Measurements from ENCODE around the gene CHN1.

The CHN1 gene

DNA sequence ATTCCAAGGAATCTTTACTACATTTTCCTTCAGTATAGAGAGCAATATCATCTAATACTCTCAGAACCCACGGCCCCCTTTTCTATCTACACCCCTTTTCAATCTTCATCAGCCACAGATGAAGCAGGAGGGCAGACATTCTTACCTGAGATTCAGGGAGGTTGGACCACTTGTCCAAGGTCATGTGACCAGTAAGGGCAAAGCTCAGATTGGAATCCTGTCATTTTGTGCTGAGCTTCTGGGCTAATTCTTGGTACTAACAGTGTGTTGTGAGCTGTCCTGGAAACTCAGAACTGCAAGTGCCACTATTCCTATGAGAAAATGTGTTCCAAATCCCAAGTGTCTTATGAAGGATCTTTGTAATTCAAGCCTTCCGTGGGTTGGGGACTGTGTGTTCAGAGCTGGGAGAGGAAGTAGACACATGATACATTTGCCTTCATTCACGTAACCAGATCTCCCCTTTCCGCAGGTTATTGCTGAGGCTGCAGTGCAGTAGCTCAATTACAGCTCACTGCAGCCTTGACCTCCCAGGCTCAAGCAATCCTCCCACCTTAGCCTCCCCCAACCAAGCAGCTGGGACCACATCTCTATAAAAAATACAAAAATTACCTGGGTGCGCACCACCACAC lies 244.2 kb downstream of the CHN1 start:
- TF ChIP-seq, protein P1, sequence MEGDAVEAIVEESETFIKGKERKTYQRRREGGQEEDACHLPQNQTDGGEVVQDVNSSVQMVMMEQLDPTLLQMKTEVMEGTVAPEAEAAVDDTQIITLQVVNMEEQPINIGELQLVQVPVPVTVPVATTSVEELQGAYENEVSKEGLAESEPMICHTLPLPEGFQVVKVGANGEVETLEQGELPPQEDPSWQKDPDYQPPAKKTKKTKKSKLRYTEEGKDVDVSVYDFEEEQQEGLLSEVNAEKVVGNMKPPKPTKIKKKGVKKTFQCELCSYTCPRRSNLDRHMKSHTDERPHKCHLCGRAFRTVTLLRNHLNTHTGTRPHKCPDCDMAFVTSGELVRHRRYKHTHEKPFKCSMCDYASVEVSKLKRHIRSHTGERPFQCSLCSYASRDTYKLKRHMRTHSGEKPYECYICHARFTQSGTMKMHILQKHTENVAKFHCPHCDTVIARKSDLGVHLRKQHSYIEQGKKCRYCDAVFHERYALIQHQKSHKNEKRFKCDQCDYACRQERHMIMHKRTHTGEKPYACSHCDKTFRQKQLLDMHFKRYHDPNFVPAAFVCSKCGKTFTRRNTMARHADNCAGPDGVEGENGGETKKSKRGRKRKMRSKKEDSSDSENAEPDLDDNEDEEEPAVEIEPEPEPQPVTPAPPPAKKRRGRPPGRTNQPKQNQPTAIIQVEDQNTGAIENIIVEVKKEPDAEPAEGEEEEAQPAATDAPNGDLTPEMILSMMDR (IDR thresholded peaks at IDR 0.05; ENCODE audit: low read depth, low read length) = no peak
- no peak overlapping the region for H3K4me3 ChIP-seq (ENCODE audit: low read depth, low read length)

GRCh38 chr2:174759381-174760065 lies 245.7 kb downstream of the CHN1 start:
- TF ChIP-seq, protein P1 (IDR thresholded peaks at IDR 0.05; ENCODE audit: low read depth, low read length) = no peak
- no peak overlapping the region for H3K4me3 ChIP-seq (ENCODE audit: low read depth, low read length)

DNA sequence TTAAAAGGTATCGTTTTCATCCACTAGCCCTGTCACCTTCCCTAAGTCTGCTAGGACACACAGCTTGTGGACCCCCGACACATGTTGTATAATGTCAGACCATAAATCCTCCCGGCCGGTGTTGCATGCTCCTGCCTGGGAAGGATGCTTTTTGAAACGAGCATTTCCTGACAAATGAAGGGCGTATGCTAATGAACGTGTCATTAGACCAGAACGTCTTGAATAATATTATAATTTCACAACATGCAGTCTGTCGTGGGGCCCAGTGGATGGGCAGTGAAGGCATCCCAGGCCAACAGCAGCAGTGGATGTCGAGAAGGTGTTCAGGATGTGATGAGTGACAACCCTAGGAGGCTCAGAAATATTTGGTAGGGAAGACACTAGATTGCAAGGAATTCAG lies 248.4 kb downstream of the CHN1 start:
- H3K4me3 ChIP-seq (ENCODE audit: low read depth, low read length) = no peak overlapping the region
- TF ChIP-seq, protein P1 (IDR thresholded peaks at IDR 0.05; ENCODE audit: low read depth, low read length) = no peak

DNA sequence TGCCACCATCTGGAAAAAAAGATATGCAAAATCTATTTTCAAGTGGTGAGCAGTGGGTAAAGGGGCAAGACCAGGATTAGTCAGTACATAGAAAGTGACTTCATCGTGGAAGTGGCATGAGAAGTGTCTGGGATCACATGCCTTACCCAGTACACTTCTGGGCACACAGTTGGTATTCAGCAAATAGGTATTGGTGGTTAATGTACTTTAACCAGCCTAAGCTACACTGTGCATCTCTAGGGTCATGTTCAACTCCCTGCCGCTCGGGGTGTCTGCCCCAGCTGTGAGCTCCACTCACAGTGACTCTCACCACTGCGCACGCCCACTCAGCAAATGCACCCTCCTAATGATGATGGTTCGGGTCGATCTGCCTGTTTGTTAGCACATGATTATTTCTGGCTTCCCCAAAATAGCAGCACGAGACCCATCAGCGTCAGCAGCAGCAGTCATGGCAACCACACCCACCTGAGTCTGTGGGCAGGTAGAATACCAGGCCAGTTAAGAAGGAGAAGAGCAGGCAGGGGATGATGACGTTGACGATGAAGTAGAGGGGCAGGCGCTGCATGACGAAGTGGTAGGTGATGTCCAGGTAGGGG lies 252.0 kb downstream of the CHN1 start:
- TF ChIP-seq, protein P1 (IDR thresholded peaks at IDR 0.05; ENCODE audit: low read depth, low read length) = no peak
- no peak overlapping the region for H3K4me3 ChIP-seq (ENCODE audit: low read depth, low read length)

DNA sequence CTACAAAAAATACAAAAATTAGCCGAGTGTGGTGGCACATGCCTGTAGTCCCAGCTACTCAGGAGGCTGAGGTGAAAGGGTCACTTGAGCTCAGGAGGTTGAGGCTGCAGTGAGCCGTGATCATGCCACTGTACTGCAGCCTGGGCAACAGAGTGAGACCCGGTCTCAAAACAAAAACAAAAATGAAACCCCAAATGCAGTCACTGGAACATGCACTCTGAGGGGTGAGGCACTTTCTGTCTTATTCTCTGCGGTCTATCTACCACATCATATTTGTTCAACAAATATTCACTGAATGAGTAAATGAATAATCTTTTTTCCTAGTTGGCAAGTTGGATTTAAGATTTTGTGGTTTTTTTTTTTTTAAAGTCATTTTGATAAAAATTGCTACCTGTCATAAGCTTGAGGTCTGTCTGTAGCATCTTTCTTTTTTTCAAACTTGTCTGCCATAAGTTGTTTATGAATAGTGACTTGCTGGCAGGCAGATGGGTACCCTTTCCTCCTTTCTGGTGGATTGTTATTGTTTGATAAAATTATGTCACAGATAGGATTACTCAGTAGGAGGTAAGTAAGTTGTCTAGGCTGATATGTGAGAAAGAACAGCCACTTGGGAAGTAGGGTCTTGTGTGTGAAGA lies 252.7 kb downstream of the CHN1 start:
- no peak overlapping the region for H3K4me3 ChIP-seq (ENCODE audit: low read depth, low read length)
- TF ChIP-seq, protein P1 (IDR thresholded peaks at IDR 0.05; ENCODE audit: low read depth, low read length) = no peak

- TF ChIP-seq, protein P1 (IDR thresholded peaks at IDR 0.05; ENCODE audit: low read depth, low read length) = no peak
- H3K4me3 ChIP-seq (ENCODE audit: low read depth, low read length) = no peak overlapping the region
These were observed 254.2 kb downstream of the CHN1 start for GRCh38 chr2:174750923-174751441.
